ENCODE measurements around the gene PSMD14.

PSMD14 gene

DNA sequence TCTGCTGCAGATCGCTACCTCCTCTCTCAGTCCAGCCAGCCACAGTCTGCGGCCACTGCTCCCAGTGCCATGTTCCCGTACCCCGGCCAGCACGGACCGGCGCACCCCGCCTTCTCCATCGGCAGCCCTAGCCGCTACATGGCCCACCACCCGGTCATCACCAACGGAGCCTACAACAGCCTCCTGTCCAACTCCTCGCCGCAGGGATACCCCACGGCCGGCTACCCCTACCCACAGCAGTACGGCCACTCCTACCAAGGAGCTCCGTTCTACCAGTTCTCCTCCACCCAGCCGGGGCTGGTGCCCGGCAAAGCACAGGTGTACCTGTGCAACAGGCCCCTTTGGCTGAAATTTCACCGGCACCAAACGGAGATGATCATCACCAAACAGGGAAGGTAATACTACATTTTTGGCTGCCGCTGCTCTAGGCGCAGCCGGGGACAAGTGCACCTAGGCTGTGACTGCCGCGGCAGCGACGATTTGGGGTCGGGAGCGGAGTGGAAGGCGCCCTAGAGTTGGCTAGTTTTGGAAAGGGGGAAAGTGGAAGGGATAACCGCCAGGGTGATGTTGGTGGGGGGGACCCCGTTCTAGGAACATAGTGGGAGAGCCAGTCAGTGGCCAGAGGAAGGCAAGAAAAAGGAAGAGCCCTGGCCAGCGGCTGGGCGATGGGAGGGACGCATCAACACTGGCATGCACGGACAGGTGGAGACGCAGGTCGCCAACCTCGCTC, 108.6 kb downstream of the PSMD14 start:
- TF ChIP-seq, protein P1, sequence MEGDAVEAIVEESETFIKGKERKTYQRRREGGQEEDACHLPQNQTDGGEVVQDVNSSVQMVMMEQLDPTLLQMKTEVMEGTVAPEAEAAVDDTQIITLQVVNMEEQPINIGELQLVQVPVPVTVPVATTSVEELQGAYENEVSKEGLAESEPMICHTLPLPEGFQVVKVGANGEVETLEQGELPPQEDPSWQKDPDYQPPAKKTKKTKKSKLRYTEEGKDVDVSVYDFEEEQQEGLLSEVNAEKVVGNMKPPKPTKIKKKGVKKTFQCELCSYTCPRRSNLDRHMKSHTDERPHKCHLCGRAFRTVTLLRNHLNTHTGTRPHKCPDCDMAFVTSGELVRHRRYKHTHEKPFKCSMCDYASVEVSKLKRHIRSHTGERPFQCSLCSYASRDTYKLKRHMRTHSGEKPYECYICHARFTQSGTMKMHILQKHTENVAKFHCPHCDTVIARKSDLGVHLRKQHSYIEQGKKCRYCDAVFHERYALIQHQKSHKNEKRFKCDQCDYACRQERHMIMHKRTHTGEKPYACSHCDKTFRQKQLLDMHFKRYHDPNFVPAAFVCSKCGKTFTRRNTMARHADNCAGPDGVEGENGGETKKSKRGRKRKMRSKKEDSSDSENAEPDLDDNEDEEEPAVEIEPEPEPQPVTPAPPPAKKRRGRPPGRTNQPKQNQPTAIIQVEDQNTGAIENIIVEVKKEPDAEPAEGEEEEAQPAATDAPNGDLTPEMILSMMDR (IDR thresholded peaks at IDR 0.05; ENCODE audit: insufficient read depth, missing control alignments), result no peak

DNA sequence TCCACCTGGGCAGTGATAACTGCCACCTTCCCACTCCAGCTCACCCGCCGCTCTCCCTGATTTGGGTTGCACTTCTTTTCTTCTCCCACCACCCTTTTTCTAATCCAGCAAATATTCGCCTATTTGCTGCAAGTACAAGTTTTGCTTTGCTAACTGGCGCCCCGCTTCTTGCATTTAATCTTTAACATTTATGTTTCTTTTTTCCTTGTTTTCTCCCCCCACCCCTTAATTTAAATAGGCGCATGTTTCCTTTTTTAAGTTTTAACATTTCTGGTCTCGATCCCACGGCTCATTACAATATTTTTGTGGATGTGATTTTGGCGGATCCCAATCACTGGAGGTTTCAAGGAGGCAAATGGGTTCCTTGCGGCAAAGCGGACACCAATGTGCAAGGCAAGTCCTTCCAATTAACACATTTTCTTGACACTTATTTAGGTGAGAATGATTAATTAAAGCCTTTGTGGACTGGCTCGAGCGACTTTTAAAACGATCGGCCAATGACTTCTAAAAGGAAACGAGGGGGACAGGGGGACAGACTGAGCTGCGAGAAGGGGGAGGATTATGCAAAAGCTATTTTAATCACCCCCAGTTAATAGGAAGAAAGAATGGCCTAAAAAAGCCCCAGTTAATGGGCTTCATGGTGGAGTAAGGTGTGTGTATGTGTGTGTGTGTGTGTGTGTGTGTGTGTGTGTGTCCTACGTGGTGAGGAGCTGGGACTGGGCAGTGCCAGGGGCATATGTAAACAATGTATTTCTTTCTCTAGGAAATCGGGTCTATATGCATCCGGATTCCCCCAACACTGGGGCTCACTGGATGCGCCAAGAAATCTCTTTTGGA, 109.4 kb downstream of the PSMD14 start:
- no peak for FAIRE-seq
- TF ChIP-seq, protein P1 (IDR thresholded peaks at IDR 0.05; ENCODE audit: insufficient read depth, missing control alignments), result no peak
- no peak for DNase-seq (ENCODE audit: insufficient read length, low spot score)

More for the DNA sequence above, 108.6 kb downstream of the PSMD14 start:
- FAIRE-seq (no peak), DNase-seq (ENCODE audit: insufficient read length, low spot score) (no peak)

DNA sequence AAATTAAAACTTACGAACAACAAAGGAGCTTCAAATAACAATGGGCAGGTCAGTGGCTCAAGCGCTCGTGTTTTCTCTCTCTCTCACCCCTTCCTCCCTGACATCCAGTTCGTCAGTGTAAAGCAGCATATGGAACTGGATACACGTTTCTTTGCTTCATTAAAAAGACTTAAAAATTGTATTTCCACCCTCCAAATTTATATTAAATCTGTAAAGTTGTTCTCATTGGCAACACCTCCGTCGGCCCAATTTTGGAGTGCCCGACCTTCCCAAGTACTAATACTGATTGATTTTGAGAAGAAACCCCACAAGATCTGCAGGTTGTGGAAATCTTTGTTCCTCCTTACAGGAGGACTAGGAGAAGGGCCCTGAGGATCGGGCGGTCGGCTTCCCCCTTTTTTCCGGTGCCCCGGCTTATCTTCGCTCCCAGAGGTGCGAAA, 110.1 kb downstream of the PSMD14 start:
- FAIRE-seq (no peak), DNase-seq (ENCODE audit: insufficient read length, low spot score) (no peak)

DNA sequence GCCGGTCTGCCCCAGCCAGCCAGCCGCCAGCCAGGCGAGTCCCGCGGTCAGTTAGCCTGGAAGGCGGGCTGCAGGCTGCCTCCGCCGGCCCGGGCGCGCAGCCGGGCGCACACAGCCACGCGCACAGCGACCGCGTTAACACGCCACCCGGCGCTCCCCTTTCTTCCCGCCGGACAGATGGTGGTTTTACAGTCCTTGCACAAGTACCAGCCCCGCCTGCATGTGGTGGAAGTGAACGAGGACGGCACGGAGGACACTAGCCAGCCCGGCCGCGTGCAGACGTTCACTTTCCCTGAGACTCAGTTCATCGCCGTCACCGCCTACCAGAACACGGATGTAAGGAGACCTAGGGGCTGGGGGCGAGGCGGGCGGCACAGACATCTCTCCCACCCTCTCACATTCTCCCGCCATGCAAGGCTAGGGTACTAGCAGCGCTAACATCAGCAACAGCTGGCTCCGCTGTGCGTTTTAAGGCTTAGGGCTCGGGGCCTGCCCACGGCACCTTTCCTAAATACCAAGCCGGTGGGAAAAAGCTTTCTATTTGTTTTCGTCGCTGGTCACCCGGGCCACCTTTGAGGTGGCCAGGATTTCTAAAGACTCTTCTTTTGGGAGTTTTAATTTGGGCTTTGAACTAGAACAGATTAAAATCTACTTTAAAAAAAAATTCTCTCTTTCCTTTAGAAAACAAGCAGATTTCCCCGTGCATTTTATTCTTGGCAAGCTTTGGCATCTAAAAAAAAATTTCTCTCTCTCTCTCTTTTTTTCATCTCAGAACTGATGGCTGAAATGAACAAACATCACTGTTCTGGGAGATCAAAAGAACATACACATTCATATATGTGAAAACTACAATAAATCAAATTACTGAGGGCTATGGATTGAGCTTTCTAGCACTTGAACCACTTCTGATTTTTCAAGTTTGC, 110.8 kb downstream of the PSMD14 start:
- FAIRE-seq, result no peak
- TF ChIP-seq, protein P1 (IDR thresholded peaks at IDR 0.05; ENCODE audit: insufficient read depth, missing control alignments), result no peak
- no peak for DNase-seq (ENCODE audit: insufficient read length, low spot score)

More for the DNA sequence above, 110.1 kb downstream of the PSMD14 start:
- TF ChIP-seq, protein P1 (IDR thresholded peaks at IDR 0.05; ENCODE audit: insufficient read depth, missing control alignments), result no peak

DNA sequence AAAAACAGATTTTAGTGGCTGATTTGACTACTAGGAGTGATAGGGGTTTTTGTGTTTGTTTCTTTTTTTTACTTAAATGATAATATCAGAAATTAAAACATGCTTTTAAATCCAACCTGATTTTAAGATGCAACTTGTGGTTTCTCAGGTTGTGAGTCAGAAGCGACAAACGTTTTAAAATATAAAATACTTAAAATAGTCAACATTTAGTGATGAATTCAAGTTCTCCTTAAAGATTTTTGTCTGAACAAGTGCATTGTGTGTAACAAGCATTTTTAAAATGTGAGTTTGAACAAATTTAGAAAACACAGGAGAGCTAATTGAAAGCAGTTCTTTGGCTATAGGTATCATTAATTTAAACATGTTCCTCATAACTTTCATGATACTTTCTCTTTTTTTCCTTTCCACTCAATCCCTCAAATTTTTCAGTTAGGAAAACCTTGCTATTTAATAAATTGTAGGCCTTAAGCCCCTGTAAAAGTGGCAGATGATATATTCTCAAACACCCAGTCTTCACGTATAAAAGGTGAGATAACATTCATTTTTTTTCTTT, 111.5 kb downstream of the PSMD14 start:
- TF ChIP-seq, protein P1 (IDR thresholded peaks at IDR 0.05; ENCODE audit: insufficient read depth, missing control alignments), result no peak
- FAIRE-seq (no peak), DNase-seq (ENCODE audit: insufficient read length, low spot score) (no peak)

DNA sequence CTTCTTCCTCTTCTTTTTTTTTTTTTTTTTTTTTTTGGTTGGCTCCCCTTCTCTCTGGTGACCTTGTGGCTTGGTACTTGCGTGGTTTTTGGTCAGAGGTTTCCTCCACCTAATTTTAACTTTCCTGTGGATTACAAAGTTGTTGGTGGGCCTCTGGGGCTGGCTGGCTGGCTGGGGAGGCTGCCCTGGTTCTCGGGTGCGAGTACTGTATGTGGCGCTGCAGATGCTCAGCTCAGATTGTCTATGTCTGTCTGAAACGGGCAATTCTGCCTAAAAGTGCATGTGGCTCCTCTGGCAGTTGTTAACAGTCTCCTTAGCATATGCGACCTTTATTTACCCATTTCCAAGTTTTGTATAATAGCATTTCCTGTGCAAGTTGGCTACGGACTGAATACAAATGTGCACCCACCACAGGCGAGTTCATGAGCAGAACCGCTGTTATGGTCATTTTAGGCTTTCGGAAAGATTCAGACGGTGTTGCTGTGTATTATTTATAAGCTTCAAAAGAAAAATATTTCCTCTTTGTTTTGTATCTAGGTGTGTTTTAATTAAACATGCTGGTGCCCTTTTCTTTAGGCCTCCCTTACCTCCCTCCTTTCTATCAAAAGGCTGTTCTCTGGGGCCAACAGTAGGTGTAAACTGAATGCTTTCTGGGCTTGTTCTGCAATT, 112.3 kb downstream of the PSMD14 start:
- DNase-seq (ENCODE audit: insufficient read length, low spot score), result no peak
- no peak for FAIRE-seq
- TF ChIP-seq, protein P1 (IDR thresholded peaks at IDR 0.05; ENCODE audit: insufficient read depth, missing control alignments), result no peak
